K562 (cell line): ENCODE data around the gene ACAP2. TPM values are rescaled to one million over a fixed set of nuclear protein-coding genes. Genes with fewer than 3 reads are reported as not detected.

Source experiments
- ARID3A ChIP-seq: IDR thresholded peaks from 2 replicates; pipeline ENCODE4 v1.6.1; 2012; ENCODE audit warnings: low read depth, low read length, improper control_type of control experiment, borderline replicate concordance
- CC2D1A ChIP-seq: fragments of 450-650 bp; IDR thresholded peaks from 2 replicates; pipeline ENCODE4 v1.6.1; 2017; ENCODE audit warnings: mild to moderate bottlenecking
- CCAR2 ChIP-seq: fragments of 200-400 bp; formaldehyde crosslinking; IDR thresholded peaks from 2 replicates; pipeline ENCODE4 v1.6.1; 2017; ENCODE audit warnings: mild to moderate bottlenecking, low read depth, low read length
- ETS2 ChIP-seq: IDR thresholded peaks from 2 replicates; pipeline ENCODE4 v1.6.1; 2016; ENCODE audit warnings: borderline replicate concordance, missing genetic modification characterization, mild to moderate bottlenecking, moderate library complexity, missing compliant biosample characterization; ENCODE audit not compliant: poor library complexity, severe bottlenecking
- ETV5 ChIP-seq: sonication (generic); formaldehyde crosslinking; IDR thresholded peaks from 2 replicates; pipeline ENCODE4 v1.4.0; 2020; ENCODE audit warnings: low read depth, mild to moderate bottlenecking, missing genetic modification reagents
- FOXA3 ChIP-seq, 2 experiments: fragments of 450-650 bp in 1 of 2; sonication (generic) in 1 of 2; formaldehyde crosslinking; IDR thresholded peaks in 1 of 2; conservative IDR thresholded peaks in 1 of 2; 2 replicates each; pipeline versions ENCODE4 v1.4.0 to v1.8.0; 2020 to 2022; ENCODE audit warnings: mild to moderate bottlenecking in 2 of 2, missing genetic modification reagents in 1 of 2
- GATAD2A ChIP-seq: fragments of 450-650 bp; IDR thresholded peaks from 2 replicates; pipeline ENCODE4 v1.6.1; 2017
- HDAC6 ChIP-seq: IDR thresholded peaks from 2 replicates; pipeline ENCODE4 v1.6.1; 2012; ENCODE audit warnings: low read depth, mild to moderate bottlenecking, control low read depth, inconsistent platforms, low read length, moderate library complexity
- HNRNPK ChIP-seq: fragments of 200-400 bp; formaldehyde crosslinking; IDR thresholded peaks from one replicate; pipeline ENCODE4 v1.6.1; 2018; ENCODE audit warnings: mild to moderate bottlenecking, low read depth, low read length; ENCODE audit not compliant: poor library complexity, severe bottlenecking
- HOXB6 ChIP-seq: fragments of 250-450 bp; sonication (Bioruptor Pico); IDR thresholded peaks from 2 replicates; pipeline ENCODE4 v1.5.1; 2022; ENCODE audit warnings: mild to moderate bottlenecking, borderline replicate concordance
- MAX ChIP-seq: sonication (generic); formaldehyde crosslinking; IDR thresholded peaks from 2 replicates; pipeline ENCODE4 v1.9.0; 2022; ENCODE audit warnings: mild to moderate bottlenecking, missing genetic modification reagents
- NBN ChIP-seq: fragments of 450-650 bp; IDR thresholded peaks from 2 replicates; pipeline ENCODE4 v1.6.1; 2016; ENCODE audit warnings: low read depth, mild to moderate bottlenecking
- NR1H2 ChIP-seq: sonication (generic); formaldehyde crosslinking; IDR thresholded peaks from 2 replicates; pipeline ENCODE4 v1.4.0; 2020; ENCODE audit warnings: mild to moderate bottlenecking, missing genetic modification reagents
- NR2C2 ChIP-seq, 2 experiments: fragments of 200-800 bp in 1 of 2; sonication (Bioruptor generic) in 1 of 2; sonication (generic) in 1 of 2; formaldehyde crosslinking in 1 of 2; IDR thresholded peaks; 2 replicates each; pipeline versions ENCODE4 v1.6.1 to v1.8.0; 2016 to 2022; ENCODE audit warnings: mild to moderate bottlenecking in 1 of 2, missing compliant biosample characterization in 1 of 2, missing genetic modification characterization in 1 of 2, missing genetic modification reagents in 1 of 2
- NUFIP1 ChIP-seq: fragments of 450-650 bp; IDR thresholded peaks from 2 replicates; pipeline ENCODE4 v1.6.1; 2018; ENCODE audit not compliant: partially characterized antibody
- PCBP1 ChIP-seq: fragments of 200-400 bp; formaldehyde crosslinking; IDR thresholded peaks from 2 replicates; pipeline ENCODE4 v1.6.1; 2018; ENCODE audit warnings: mild to moderate bottlenecking, low read depth, low read length; ENCODE audit not compliant: poor library complexity, severe bottlenecking
- POLR2A ChIP-seq: fragments of 450-650 bp; conservative IDR thresholded peaks from 2 replicates; pipeline ENCODE4 v1.6.1; 2016
- POLR2G ChIP-seq: fragments of 200-400 bp; formaldehyde crosslinking; IDR thresholded peaks from 2 replicates; pipeline ENCODE4 v1.6.1; 2017; ENCODE audit warnings: low read depth, mild to moderate bottlenecking, antibody characterized with exemption, low read length, moderate library complexity
- POLR3G ChIP-seq: IDR thresholded peaks from 2 replicates; pipeline ENCODE4 v1.6.1; 2011; ENCODE audit not compliant: insufficient read length, insufficient replicate concordance; ENCODE audit errors: extremely low read depth
- SAFB ChIP-seq: fragments of 200-400 bp; formaldehyde crosslinking; IDR thresholded peaks from 2 replicates; pipeline ENCODE4 v1.6.1; 2017; ENCODE audit warnings: low read depth, low read length, borderline replicate concordance
- SMAD2 ChIP-seq: fragments of 150-350 bp; IDR thresholded peaks from 2 replicates; pipeline ENCODE4 v1.6.1; 2014; ENCODE audit warnings: low read depth, mild to moderate bottlenecking, low read length
- THRA ChIP-seq: fragments of 450-650 bp; IDR thresholded peaks from 2 replicates; pipeline ENCODE4 v1.6.1; 2017; ENCODE audit warnings: mild to moderate bottlenecking, moderate library complexity
- TOE1 ChIP-seq, 2 experiments: fragments of 450-650 bp in 1 of 2; sonication (generic) in 1 of 2; formaldehyde crosslinking in 1 of 2; IDR thresholded peaks; 2 replicates each; pipeline versions ENCODE4 v1.7.1 to v1.8.0; 2016 to 2022; ENCODE audit warnings: borderline replicate concordance in 2 of 2, mild to moderate bottlenecking in 2 of 2, antibody characterized with exemption in 1 of 2, inconsistent platforms in 1 of 2, low read depth in 1 of 2, missing genetic modification reagents in 1 of 2, moderate library complexity in 1 of 2
- XRCC3 ChIP-seq: fragments of 450-650 bp; IDR thresholded peaks from 2 replicates; pipeline ENCODE4 v1.6.1; 2017; ENCODE audit warnings: mild to moderate bottlenecking, moderate library complexity
- ZNF316 ChIP-seq: fragments of 450-650 bp; IDR thresholded peaks from 2 replicates; pipeline ENCODE4 v1.6.1; 2016
- ZNF561 ChIP-seq: fragments of 450-650 bp; formaldehyde crosslinking; conservative IDR thresholded peaks from 2 replicates; pipeline ENCODE4 v1.4.0; 2020; ENCODE audit warnings: mild to moderate bottlenecking, moderate library complexity
- ZNF778 ChIP-seq: fragments of 450-650 bp; formaldehyde crosslinking; IDR thresholded peaks from 2 replicates; pipeline ENCODE4 v1.4.0; 2020; ENCODE audit warnings: mild to moderate bottlenecking, moderate library complexity
- polyA plus RNA-seq, 8 experiments: library from polyadenylated mRNA; depleted of rRNA in 4 of 8; stranded (reverse) in 5 of 8; unstranded in 3 of 8; fragments of >200 nt; fragmentation: Nextera tagmentation in 2 of 8; fragmentation: Illumina TruSeq in 1 of 8; extraction: Ambion mirVana in 2 of 8; extraction: Trizol in 1 of 8; gene quantifications; 2 replicates each; pipeline versions ENCODE4 v1.2.1 to v1.2.3, GENCODE V29; 2011 to 2014; ENCODE audit warnings: inconsistent platforms in 1 of 8, missing spikeins in 1 of 8
- total RNA-seq, 7 experiments: library from RNA; depleted of rRNA in 6 of 7; stranded (reverse); fragments of >200 nt in 6 of 7; fragmentation: Illumina TruSeq in 2 of 7; extraction: Trizol in 2 of 7; gene quantifications; 2 replicates each; pipeline versions ENCODE4 v1.2.1 to v1.2.3, GENCODE V29; 2011 to 2021; ENCODE audit warnings: low replicate concordance in 1 of 7

ACAP2 gene
- total and polyA plus RNA-seq, 9 of the 15 experiments (the other 6 are each of a cell fraction or from before 2014, with no cell fraction given): 10.6 to 52.7 (median 34.4) TPM

GRCh38 chr3:195352895-195353488 is 89.8 kb downstream of the ACAP2 start (continued):
- TF ChIP-seq ARID3A (no peak), NBN (no peak), TOE1 (IDR thresholded peaks at IDR 0.05; ENCODE audit: borderline replicate concordance) (no peak), TOE1 (CRISPR knock-in tag; IDR thresholded peaks at IDR 0.05; ENCODE audit: borderline replicate concordance, low read depth) (no peak), NR1H2 (CRISPR knock-in tag) (no peak), PCBP1 (no peak), XRCC3 (no peak), ZNF561 (CRISPR knock-in tag) (no peak), HNRNPK (no peak), POLR2G (no peak), POLR2A (no peak), ZNF316 (no peak), SMAD2 (no peak), NUFIP1 (no peak), HOXB6 (CRISPR knock-in tag) (no peak), HDAC6 (no peak), ETV5 (CRISPR knock-in tag) (peak; percentile 34; the same call in 1 of the 2 replicates), MAX (CRISPR knock-in tag) (no peak), SAFB (no peak), ZNF778 (CRISPR knock-in tag) (no peak), THRA (no peak), ETS2 (tag) (no peak), NR2C2 (CRISPR knock-in tag; IDR thresholded peaks at IDR 0.05) (no peak), NR2C2 (tag; IDR thresholded peaks at IDR 0.05) (peak; percentile 72), CC2D1A (no peak), GATAD2A (no peak), CCAR2 (no peak), POLR3G (no peak), FOXA3 (CRISPR knock-in tag; conservative IDR thresholded peaks at IDR 0.05 in 1 of 2, IDR thresholded peaks at IDR 0.05 in 1 of 2) (no peak)
